Muscle of back (tissue), 11 donors: ENCODE data around the gene CSPG4. TPM values are rescaled to one million over a fixed set of nuclear protein-coding genes. Genes with fewer than 3 reads are reported as not detected.
"Not testable (repeated sequence)": the region's sequence is repeated elsewhere in the genome, so short reads cannot be mapped to it uniquely, and the experiment has no call there.

Source experiments
- DNase-seq, 3 donors: peaks; one replicate each; pipeline versions ENCODE4 v3.0.0 to v3.0.0-alpha.2; 2013
- polyA plus RNA-seq, 10 donors: library from polyadenylated mRNA; unstranded; fragments of 120-200 nt; gene quantifications; one replicate each; pipeline ENCODE4 v1.2.1, GENCODE V29; 2013; ENCODE audit not compliant: insufficient read length in 10 of 10

The CSPG4 gene
- polyA plus RNA-seq, 10 donors, result 47.8 to 91.9 (median 81.5) TPM

GRCh38 chr15:75739791-75740190 lies 27.1 kb upstream of the CSPG4 start:
- DNase-seq, result peak in 1 of 3 donors; percentile 14

GRCh38 chr15:75738647-75739325 lies 26.1 kb upstream of the CSPG4 start:
- peak; percentile 89 to 96 (median 91) for DNase-seq

- no peak for DNase-seq
Measured at GRCh38 chr15:75738014-75738646, 25.5 kb upstream of the CSPG4 start.

- DNase-seq, result not testable (repeated sequence)
Measured at GRCh38 chr15:75737116-75738013, 24.7 kb upstream of the CSPG4 start.

- DNase-seq, result peak in 1 of 3 donors; percentile 9
Measured at GRCh38 chr15:75736256-75736655, 23.6 kb upstream of the CSPG4 start.

- not testable (repeated sequence) for DNase-seq
Measured at GRCh38 chr15:75734861-75735760, 22.5 kb upstream of the CSPG4 start.

- DNase-seq, result peak in 1 of 3 donors; percentile 7
Measured at GRCh38 chr15:75733761-75734651, 21.4 kb upstream of the CSPG4 start.

- DNase-seq, result peak in 2 of 3 donors; percentile 82 to 91
Measured at GRCh38 chr15:75732809-75733451, 20.3 kb upstream of the CSPG4 start.

GRCh38 chr15:75732177-75732808 lies 19.6 kb upstream of the CSPG4 start:
- peak in 1 of 3 donors; percentile 72 for DNase-seq

GRCh38 chr15:75731248-75732151 lies 18.9 kb upstream of the CSPG4 start:
- peak in 2 of 3 donors; percentile 73 to 92 for DNase-seq

GRCh38 chr15:75730376-75731247 lies 18.0 kb upstream of the CSPG4 start:
- peak in 1 of 3 donors; percentile 9 for DNase-seq

- DNase-seq, result peak in 1 of 3 donors; percentile 23
Measured at GRCh38 chr15:75729326-75730069, 16.9 kb upstream of the CSPG4 start.

- DNase-seq, result peak in 1 of 3 donors; percentile 55
Measured at GRCh38 chr15:75727851-75728715, 15.4 kb upstream of the CSPG4 start.

GRCh38 chr15:75727031-75727531 lies 14.4 kb upstream of the CSPG4 start:
- DNase-seq, result peak in 1 of 3 donors; percentile 9
